Measurements from ENCODE around the gene WDFY2. TPM values are rescaled to one million over a fixed set of nuclear protein-coding genes. Genes with fewer than 3 reads are reported as not detected.

Gene WDFY2
- total RNA-seq, 2 experiments from 2014 or later = 12.7 to 15.5 TPM

DNA sequence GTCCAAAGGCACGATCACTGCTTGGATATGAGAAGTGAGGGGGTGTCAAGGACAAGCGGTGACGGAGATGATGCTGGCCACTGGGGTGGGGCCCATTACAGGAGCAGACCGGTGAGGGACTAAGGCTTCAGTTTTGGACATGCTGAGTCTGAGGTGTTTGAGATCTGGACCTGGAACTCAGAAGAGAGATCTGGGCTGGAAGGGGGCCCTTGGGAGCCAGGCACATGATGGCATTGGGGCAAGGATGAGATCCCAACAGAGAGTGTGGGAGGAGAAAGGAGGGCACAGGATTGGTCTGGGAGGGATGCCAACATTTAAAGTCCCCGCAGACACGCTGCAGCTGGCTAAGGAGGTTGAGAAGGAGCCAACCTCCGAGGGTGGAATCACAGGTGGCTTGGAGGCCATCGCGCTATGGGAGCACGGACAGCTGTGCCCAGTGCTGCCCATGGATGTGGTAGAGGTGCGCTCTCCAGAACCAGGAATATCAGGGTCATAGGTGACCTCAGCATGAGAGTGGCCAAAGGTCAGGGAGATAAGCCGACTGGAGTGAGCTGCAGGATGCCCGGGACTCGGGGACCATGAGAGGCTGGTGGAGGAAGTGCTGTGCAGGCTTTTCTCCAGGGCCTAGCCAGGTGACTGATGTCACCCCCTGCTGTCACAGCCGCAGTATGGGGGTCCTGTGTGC is 197.9 kb downstream of the WDFY2 start:
- no peaks in the 10 kb centered on the region for H3K9me3 Mint-ChIP-seq
- POLR2A ChIA-PET = interaction anchor here (1.1 kb wide), 1 partner anchor 329 kb away, joined by 3 read pairs; the partner anchor contains the start of gene INTS6
- no peak for ATAC-seq (ENCODE audit: low read depth)
- H3K36me3 Mint-ChIP-seq = no peaks in the 10 kb centered on the region
- no peak for DNase-seq
- H3K4me1 Mint-ChIP-seq = peaks cover 2% of the 10 kb centered on the region
- no peak overlapping the region for H3K27ac Mint-ChIP-seq
- no peak overlapping the region for H3K4me3 Mint-ChIP-seq
- H3K27me3 Mint-ChIP-seq = no peaks in the 10 kb centered on the region

DNA sequence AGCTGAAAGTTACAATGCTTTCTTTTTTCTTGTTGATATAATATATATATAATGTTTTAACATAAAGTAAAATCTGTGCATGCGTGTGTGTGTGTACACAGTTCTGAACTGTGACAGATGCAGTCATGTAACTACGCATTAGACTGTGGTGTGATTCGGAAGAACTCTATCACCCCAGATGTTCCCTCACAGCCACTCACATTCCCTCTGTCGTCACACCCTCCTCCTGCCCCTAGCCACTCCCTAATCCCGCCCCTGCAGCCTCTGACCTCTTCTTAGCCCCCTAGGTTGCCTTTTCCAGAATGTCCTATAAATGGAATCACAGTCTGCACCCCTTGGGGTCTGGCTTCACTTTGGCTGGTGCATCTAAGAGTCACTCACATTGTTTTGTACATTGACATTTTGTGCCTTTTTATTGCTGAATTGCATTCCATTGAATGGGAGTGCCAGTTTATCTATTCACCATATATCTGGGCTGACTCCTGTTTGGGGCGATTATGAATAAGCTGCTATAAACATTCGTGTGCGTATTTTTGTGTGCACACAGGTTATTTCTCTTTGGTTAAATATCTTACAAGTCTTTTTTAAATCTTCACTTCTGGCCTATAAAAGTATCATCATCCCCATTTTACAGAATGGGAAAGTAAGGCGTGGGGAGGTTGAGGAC is 199.3 kb downstream of the WDFY2 start:
- Mint-ChIP-seq H3K4me1 (peaks cover 2% of the 10 kb centered on the region), H3K4me3 (no peak overlapping the region), H3K27me3 (no peaks in the 10 kb centered on the region), H3K27ac (no peak overlapping the region), H3K9me3 (no peaks in the 10 kb centered on the region), H3K36me3 (no peaks in the 10 kb centered on the region)
- POLR2A ChIA-PET = interaction anchor here (1.1 kb wide), 1 partner anchor 330 kb away, joined by 3 read pairs; the partner anchor contains the start of gene INTS6
- ATAC-seq (ENCODE audit: low read depth) (no peak), DNase-seq (no peak)

DNA sequence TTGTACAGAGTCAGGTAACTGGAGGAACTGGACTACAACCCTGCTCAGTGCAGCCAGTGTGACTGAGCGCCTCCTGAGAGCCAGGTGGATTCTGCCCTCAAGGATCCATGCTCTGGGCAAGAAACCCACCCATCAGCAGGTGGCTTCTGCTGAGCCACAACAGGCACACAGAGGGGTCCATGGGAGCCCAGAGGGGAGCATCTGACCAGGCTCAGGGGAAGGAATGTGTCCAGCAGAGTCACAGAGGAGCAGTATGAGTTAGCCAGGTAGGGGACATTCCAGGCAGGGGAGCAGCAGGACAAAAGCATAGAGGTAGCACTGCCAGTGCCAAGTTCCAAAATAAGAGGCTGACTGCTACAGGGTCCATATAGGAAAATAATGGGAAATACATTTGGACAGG is 199.8 kb downstream of the WDFY2 start:
- POLR2A ChIA-PET = no interaction called here
- Mint-ChIP-seq H3K27me3 (no peaks in the 10 kb centered on the region), H3K4me1 (peaks cover 2% of the 10 kb centered on the region), H3K4me3 (no peak overlapping the region), H3K36me3 (no peaks in the 10 kb centered on the region), H3K9me3 (no peaks in the 10 kb centered on the region), H3K27ac (no peak overlapping the region)
- no peak for DNase-seq
- ATAC-seq (ENCODE audit: low read depth) = no peak

DNA sequence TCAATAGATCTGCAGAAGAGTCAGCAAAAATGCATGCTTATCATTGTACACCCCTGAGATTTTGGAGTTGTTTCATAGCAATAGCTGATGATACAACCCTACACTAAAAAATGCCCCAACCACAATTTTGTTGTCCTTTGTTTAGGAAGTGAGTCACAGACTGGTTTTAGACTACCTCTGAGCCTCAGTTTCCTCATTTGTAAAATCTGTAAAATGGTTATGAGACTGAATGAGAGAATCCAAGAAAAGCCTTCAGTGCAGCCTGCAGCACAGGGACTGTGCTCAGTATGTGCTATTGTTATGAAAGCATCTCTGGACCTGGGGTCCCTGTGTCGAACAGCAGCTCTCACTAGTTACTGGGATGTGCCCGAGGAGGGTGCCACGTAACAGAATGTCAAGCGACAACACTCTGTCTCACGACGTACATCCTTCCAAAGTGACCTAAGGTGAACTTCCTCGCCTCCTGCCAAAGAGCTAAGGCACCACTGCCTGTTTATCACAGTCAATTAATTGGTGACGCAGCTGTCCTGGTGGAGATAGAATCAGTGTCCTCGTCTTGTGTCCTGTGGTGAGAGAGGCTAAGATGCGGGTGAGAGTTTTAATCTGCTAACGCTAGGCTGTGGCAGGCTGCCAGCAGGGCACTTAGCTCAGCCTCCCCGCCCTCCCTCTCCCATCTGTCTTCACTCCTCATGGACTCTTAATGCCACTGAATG is 201.6 kb downstream of the WDFY2 start:
- ATAC-seq (ENCODE audit: low read depth) = no peak

DNA sequence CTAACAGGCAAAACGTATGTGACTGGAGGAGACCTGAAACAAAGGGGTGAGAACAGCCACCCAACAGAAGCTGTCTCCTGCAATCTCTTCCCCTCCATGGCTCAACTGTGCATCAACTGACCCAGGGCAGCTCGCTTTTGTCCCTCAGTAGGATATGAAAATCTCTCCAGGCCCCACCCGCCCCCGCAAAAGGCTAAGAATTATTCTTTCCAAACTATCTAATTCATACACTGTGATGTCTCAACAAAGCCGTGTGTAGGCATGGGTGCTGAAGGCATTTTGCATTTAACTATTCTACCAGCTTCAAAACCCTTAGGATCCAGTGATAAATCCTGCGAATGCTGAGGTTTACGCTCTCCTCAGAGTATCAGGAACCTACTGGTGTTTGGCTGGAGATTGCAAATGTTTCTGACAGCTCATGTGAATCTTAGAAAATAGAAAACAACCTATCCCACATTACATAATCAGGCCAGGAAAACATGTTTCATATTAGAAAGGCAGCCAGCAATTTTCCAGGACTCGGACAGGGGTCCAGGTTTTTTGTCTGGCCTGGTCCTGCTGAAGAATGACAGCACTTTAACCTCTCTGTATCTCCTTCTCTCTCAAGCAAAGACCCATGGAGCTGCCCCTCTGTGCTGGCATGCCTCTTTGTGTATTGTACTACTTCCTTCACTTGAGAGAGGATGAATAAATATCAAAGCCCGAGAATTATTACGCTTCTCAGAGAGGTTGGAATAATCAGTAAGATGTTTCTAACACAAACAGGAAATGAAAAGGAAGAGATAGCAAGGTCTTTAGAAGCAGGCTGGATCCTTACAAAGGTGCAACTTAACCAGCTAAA is 202.4 kb downstream of the WDFY2 start:
- POLR2A ChIA-PET = interaction anchor here (2.1 kb wide), 1 partner anchor 334 kb away, joined by 4 read pairs; the partner anchor contains the start of gene INTS6
- Mint-ChIP-seq H3K27ac (no peak overlapping the region), H3K36me3 (peaks cover 4% of the 10 kb centered on the region), H3K9me3 (no peaks in the 10 kb centered on the region), H3K4me1 (no peaks in the 10 kb centered on the region), H3K27me3 (no peaks in the 10 kb centered on the region), H3K4me3 (no peak overlapping the region)
- no peak for DNase-seq
- ATAC-seq (ENCODE audit: low read depth) = no peak

More for the DNA sequence above, 201.6 kb downstream of the WDFY2 start:
- POLR2A ChIA-PET = interaction anchor here (2.1 kb wide), 1 partner anchor 333 kb away, joined by 4 read pairs; the partner anchor contains the start of gene INTS6
- Mint-ChIP-seq H3K4me3 (no peak overlapping the region), H3K36me3 (peaks cover 2% of the 10 kb centered on the region), H3K27ac (no peak overlapping the region), H3K9me3 (no peaks in the 10 kb centered on the region), H3K27me3 (no peaks in the 10 kb centered on the region), H3K4me1 (peaks cover 2% of the 10 kb centered on the region)
- no peak for DNase-seq

DNA sequence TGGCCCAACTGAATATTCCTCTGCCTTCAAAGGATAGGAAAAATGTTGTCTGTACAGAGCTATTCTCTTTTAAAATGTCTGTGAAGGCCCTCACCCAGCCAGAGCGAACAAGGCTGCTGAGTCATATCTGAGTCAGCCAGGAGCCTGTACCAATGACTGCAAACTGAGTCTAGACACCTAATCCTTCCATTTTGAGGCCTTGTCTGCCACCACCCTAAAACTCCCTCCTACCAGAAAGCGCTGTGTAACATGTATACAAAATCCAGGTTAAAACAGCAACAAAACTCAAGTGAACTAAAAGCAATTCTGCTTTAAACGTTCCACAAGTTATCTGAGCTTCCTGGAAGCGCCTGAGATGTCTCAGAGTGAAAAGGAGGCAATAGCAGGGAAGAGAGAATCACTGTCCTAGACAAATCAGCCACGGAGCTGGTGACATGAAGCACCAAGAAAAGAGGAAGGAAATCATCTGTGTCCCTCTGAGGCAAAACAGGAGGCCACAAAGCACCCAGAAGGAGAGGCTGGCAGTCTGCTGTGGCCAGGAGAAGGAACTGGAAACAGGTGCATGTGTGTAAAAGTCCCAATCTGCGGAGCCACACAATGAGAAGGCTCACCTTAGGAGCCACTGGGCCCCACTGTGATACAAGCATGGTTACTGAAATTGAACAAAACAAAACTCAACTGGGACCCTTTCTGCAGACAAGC is 209.5 kb downstream of the WDFY2 start:
- H3K36me3 Mint-ChIP-seq = peaks cover 4% of the 10 kb centered on the region
- H3K4me3 Mint-ChIP-seq = no peak overlapping the region
- DNase-seq = no peak
- POLR2A ChIA-PET = interaction anchor here (1.1 kb wide), 1 partner anchor 341 kb away, joined by 5 read pairs; the partner anchor contains the start of gene INTS6
- peaks cover 15% of the 10 kb centered on the region for H3K4me1 Mint-ChIP-seq
- no peaks in the 10 kb centered on the region for H3K27me3 Mint-ChIP-seq
- no peaks in the 10 kb centered on the region for H3K9me3 Mint-ChIP-seq
- ATAC-seq (ENCODE audit: low read depth) = peak; percentile 17
- H3K27ac Mint-ChIP-seq = no peak overlapping the region

DNA sequence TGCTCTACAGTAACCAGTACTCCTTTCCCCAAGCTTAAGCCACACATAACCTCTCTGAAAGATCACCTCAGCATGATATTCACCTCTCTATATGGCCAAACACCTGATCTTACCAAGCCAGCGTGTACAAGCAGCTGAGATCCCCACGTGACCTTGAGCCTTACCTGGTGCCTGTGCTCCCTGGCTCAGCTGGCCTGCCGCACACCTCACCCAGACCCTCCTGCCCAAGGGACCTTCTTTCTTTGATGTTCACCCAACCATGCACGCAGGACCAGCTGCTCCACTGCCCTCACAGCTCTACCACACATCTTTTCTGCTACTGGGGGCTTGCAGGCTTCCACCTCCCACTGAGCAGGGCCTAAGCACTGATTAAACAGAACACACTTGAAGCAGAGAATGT is 210.7 kb downstream of the WDFY2 start:
- no peak for DNase-seq
- POLR2A ChIA-PET = no interaction called here
- Mint-ChIP-seq H3K27ac (no peak overlapping the region), H3K4me3 (no peak overlapping the region), H3K36me3 (peaks cover 3% of the 10 kb centered on the region), H3K9me3 (no peaks in the 10 kb centered on the region), H3K27me3 (no peaks in the 10 kb centered on the region), H3K4me1 (peaks cover 15% of the 10 kb centered on the region)
- ATAC-seq (ENCODE audit: low read depth) = no peak

DNA sequence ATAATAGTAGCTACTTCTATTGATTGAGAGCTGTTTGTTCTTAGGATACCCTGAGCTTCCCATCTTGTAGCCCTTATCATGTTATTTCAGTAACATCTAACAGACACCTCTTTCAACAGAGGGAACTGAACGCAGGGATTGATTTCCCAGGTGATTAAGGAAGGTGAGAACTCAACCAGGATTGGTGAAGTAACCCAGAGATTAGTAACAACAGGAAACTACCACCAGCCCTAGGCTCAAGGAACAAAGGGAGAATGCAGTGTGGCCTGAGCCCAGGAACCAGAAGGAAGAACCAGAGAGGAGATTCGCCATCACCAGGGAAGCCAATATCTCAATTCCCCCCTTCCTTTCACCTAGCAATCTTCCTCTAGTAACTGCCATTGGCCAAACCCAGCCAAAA is 211.2 kb downstream of the WDFY2 start:
- no peak for ATAC-seq (ENCODE audit: low read depth)
- Mint-ChIP-seq H3K4me1 (peaks cover 15% of the 10 kb centered on the region), H3K4me3 (no peak overlapping the region), H3K27me3 (no peaks in the 10 kb centered on the region), H3K36me3 (peaks cover 3% of the 10 kb centered on the region), H3K9me3 (no peaks in the 10 kb centered on the region), H3K27ac (no peak overlapping the region)
- POLR2A ChIA-PET = interaction anchor here (1.1 kb wide), 1 partner anchor 360 kb away, joined by 3 read pairs; no protein-coding TSS in a partner anchor
- DNase-seq = no peak

DNA sequence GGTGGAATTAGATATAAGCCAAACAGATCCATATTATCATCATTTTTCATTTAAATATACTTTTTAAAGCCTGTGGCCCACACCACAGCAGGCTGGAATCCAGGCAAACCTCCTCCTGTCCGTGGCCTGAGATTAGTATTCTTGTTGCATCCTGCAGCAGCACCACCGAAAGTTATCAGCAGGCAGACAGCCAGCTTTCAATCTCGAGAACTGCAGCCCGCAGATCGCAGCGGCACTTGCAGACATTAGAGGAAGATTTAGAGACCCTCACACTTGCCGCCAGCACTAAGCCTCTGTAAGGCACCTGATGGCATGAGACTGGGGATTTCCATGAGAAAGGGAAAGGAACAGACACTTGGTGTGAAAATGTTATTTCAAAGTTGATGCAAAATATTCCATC is 212.3 kb downstream of the WDFY2 start:
- DNase-seq (no peak), ATAC-seq (ENCODE audit: low read depth) (no peak)
- Mint-ChIP-seq H3K4me1 (peaks cover 17% of the 10 kb centered on the region), H3K27me3 (no peaks in the 10 kb centered on the region), H3K9me3 (no peaks in the 10 kb centered on the region), H3K27ac (no peak overlapping the region), H3K4me3 (no peak overlapping the region), H3K36me3 (peaks cover 2% of the 10 kb centered on the region)
- POLR2A ChIA-PET = interaction anchor here (1.1 kb wide), 1 partner anchor 361 kb away, joined by 3 read pairs; no protein-coding TSS in a partner anchor

DNA sequence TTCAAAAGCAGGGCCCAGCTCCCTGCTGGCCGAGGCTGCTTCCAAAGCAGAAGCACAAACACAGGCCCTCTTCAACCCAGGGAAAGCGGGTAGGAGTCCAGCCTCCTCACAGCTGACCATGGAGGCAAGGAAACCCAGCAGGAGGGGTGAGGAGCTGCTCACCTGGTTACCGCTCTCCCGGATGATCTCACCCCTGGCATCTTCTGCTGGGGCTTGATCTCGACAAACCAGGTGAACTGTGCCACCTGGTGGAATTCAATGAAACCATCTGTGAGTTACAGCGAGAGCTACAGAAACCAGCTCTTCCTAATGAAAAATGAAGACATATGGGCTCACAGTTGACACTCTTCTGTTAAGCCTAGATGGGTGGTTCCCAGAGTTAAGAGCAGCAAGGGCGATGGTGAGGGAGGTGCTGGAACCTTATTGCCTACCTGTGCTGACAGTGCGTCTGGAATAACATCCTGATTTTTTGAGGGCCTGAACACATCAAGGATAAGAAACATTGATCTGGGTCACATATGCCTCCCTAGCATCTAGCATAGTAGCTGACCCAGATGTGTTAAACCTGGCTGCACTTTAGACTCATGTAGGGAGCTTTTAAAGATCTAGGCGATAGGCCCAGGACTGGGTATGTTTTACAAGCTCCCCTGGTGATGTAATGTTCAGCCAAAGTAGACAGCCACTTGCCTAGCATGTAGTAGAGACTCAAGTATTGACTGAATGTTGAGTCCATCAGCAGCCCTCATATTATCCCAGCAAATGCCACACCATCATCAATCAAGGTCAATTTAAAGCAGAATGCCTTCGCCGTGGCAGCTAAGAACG is 213.6 kb downstream of the WDFY2 start:
- ATAC-seq (ENCODE audit: low read depth) = peak; percentile 65
- H3K4me1 Mint-ChIP-seq = peaks cover 28% of the 10 kb centered on the region
- DNase-seq = no peak

DNA sequence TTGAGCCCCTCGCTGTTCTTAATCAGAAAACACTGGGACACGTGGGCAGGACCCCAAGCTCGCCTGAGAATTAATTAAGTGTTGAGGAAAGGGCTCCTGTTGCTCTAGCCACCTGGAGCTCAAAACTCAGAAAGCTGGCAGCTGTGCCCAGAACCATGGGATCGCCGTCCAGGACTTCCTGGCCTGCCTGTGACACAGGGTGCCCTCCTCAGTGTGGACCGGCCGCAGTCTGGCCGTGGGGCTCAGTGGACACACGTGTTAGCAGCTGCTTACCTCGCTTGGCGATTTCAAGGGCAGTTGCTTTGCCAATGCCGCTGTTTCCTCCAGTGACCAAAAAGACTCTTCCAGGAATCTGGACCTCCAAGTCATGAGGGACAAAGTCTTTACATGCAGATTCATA is 215.0 kb downstream of the WDFY2 start:
- DNase-seq (no peak), ATAC-seq (ENCODE audit: low read depth) (no peak)
- POLR2A ChIA-PET = no interaction called here
- Mint-ChIP-seq H3K4me1 (peaks cover 26% of the 10 kb centered on the region), H3K9me3 (no peaks in the 10 kb centered on the region), H3K36me3 (no peaks in the 10 kb centered on the region), H3K4me3 (no peak overlapping the region), H3K27ac (no peak overlapping the region), H3K27me3 (no peaks in the 10 kb centered on the region)

More for the DNA sequence above, 213.6 kb downstream of the WDFY2 start:
- Mint-ChIP-seq H3K36me3 (no peaks in the 10 kb centered on the region), H3K27me3 (no peaks in the 10 kb centered on the region), H3K27ac (no peak overlapping the region), H3K9me3 (no peaks in the 10 kb centered on the region), H3K4me3 (no peak overlapping the region)
- POLR2A ChIA-PET = interaction anchor here (0.7 to 1.3 kb wide), 3 partner anchors 345 to 511 kb away, joined by 3 to 8 read pairs (median 3); partner anchors contain the start of gene INTS6
